Activated CD4-positive, alpha-beta memory T cell treated with anti-CD3 and anti-CD28 coated beads for 36 hours (primary cell): Measurements from ENCODE around the gene TYMP. TPM values are rescaled to one million over a fixed set of nuclear protein-coding genes. Genes with fewer than 3 reads are reported as not detected.
"Not testable (repeated sequence)": the region's sequence is repeated elsewhere in the genome, so short reads cannot be mapped to it uniquely, and the experiment has no call there.

Source experiments
- CTCF ChIA-PET: fragments of 350-600 bp; sonication (Branson Sonifier 250); formaldehyde crosslinking; loops from one replicate; lab custom pipeline; 2021; ENCODE audit warnings: antibody characterized with exemption, inconsistent platforms; lab: Charles Lee
- POLR2A ChIA-PET: fragments of 350-600 bp; sonication (Branson Sonifier 250); formaldehyde crosslinking; loops from one replicate; lab custom pipeline; 2021; ENCODE audit warnings: antibody characterized with exemption; lab: Charles Lee
- DNase-seq: peaks from one replicate; pipeline ENCODE4 v3.0.0-alpha.2; 2020
- H3K27ac Mint-ChIP-seq: one replicate; pipeline ENCODE4 v1.8.0; 2021; ENCODE audit warnings: mixed read lengths
- H3K27me3 Mint-ChIP-seq: one replicate; pipeline ENCODE4 v1.8.0; 2021; ENCODE audit warnings: mixed read lengths
- H3K36me3 Mint-ChIP-seq: one replicate; pipeline ENCODE4 v1.8.0; 2021; ENCODE audit warnings: mixed read lengths
- H3K4me1 Mint-ChIP-seq: one replicate; pipeline ENCODE4 v1.8.0; 2021; ENCODE audit warnings: low read depth, mixed read lengths
- H3K4me3 Mint-ChIP-seq: one replicate; pipeline ENCODE4 v1.8.0; 2021; ENCODE audit warnings: mild to moderate bottlenecking, mixed read lengths
- H3K9me3 Mint-ChIP-seq: one replicate; pipeline ENCODE4 v1.8.0; 2021; ENCODE audit warnings: mixed read lengths
- intact Hi-C: fragments of 100-400 bp; cut with micrococcal nuclease; formaldehyde crosslinking; loops from one replicate; pipeline ENCODE4 v1.15.1; 2023
- total RNA-seq, 2 experiments: library from RNA; stranded (reverse); gene quantifications; one replicate each; pipeline ENCODE4 v1.2.3, GENCODE V29; 2021

Gene TYMP
- total RNA-seq, 2 experiments from 2014 or later = 64.7 to 65.6 TPM

DNA sequence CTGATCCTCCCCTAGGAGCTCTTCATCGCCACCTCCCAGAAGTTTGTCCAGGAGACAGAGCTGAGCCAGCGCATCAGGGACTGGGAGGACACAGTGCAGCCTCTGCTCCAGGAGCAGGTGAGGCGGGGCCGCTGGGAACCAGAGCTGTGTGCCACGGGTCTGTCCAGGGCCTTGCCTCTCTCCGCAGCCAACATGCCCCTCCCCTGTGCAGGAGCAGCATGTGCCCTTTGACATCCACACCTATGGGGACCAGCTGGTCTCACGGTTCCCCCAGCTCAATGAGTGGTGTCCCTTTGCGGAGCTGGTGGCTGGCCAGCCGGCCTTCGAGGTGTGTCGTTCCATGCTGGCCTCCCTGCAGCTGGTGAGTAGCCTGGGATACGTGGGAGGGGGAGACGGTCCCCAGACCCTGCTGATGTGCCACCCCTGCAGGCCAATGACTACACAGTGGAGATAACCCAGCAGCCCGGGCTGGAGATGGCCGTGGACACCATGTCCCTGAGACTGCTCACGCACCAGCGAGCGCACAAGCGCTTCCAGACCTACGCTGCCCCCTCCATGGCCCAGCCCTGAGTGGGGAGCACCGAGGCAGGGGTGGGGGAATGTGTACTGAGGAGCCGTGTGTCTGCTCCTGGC is 6.9 kb downstream of the TYMP start:
- Mint-ChIP-seq H3K36me3 (peaks cover 33% of the 10 kb centered on the region), H3K4me3 (peak overlapping the region; percentile 2), H3K27ac (no peak overlapping the region), H3K9me3 (no peaks in the 10 kb centered on the region), H3K4me1 (peaks cover 28% of the 10 kb centered on the region), H3K27me3 (no peaks in the 10 kb centered on the region)
- CTCF ChIA-PET = interaction anchor here (0.6 to 1.9 kb wide), 4 partner anchors 10 to 97 kb away, joined by 3 to 5 read pairs (median 4); partner anchors contain the start of gene SYCE3
- POLR2A ChIA-PET = interaction anchor here (0.7 to 1.4 kb wide), 2 partner anchors 12 to 15 kb away, joined by 6 to 9 read pairs; partner anchors contain the start of genes LMF2 and NCAPH2
- no peak for DNase-seq
- intact Hi-C loops = no loop called here

DNA sequence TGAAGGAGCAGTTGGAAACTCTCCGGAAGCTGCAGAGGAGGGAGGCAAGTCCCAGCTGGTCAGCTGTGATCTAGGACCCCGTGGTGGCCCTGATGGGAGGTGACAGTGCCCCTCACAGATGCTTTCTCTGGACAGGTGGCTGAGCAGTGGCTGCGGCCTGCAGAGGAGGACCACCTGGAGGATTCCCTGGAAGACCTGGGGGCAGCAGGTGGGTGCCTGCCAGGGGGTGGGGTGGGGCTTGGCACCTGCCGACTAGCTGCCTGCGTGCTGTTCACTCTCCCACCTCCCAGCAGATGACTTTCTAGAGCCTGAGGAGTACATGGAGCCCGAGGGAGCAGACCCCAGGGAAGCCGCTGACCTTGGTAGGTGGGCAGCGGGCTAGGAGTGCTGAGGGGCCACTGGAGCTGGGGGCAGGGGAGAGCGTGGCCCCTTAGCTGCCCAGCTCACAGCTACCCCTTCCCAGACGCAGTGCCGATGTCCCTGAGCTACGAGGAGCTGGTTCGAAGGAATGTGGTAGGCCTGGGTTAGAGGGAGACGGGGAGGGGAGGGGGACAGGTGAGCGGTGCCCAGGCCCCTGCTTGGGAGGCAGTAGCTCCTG is 7.5 kb downstream of the TYMP start:
- POLR2A ChIA-PET = interaction anchor here (0.7 to 1.4 kb wide), 2 partner anchors 12 to 14 kb away, joined by 6 to 9 read pairs; partner anchors contain the start of genes LMF2 and NCAPH2
- H3K36me3 Mint-ChIP-seq = peaks cover 30% of the 10 kb centered on the region
- intact Hi-C loops = no loop called here

DNA sequence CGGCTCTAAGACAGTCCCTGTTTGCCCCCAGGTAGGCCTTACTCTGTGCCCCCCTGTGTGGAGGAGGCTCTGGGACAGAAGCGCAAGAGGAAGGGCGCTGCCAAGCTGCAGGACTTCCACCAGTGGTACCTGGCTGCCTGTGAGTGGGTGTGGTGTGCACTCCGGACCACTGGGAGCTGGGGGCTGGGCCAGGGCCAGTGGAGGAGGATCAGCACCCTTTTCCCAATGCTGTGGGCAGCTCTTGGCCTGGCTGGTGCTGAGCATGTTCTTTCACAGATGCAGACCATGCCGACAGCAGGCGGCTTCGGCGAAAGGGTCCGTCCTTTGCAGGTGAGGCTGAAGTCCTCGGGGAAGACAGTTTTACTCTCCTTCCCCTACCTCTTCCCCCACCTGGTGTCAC is 8.1 kb downstream of the TYMP start:
- ChIA-PET CTCF (interaction anchor here (1.9 kb wide), 1 partner anchor 41 kb away, joined by 5 read pairs; the partner anchor contains the start of gene SYCE3), POLR2A (interaction anchor here (0.8 kb wide), 1 partner anchor 10 kb away, joined by 3 read pairs; no protein-coding TSS in a partner anchor)
- intact Hi-C loops = no loop called here
- H3K27ac Mint-ChIP-seq = no peak overlapping the region
- no peaks in the 10 kb centered on the region for H3K9me3 Mint-ChIP-seq
- H3K4me3 Mint-ChIP-seq = no peak overlapping the region
- H3K4me1 Mint-ChIP-seq = peaks cover 16% of the 10 kb centered on the region
- DNase-seq = no peak
- no peaks in the 10 kb centered on the region for H3K27me3 Mint-ChIP-seq
- H3K36me3 Mint-ChIP-seq = peaks cover 24% of the 10 kb centered on the region

More for the DNA sequence above, 7.5 kb downstream of the TYMP start:
- peaks cover 22% of the 10 kb centered on the region for H3K4me1 Mint-ChIP-seq
- H3K27me3 Mint-ChIP-seq = no peaks in the 10 kb centered on the region
- DNase-seq = no peak
- no peak overlapping the region for H3K27ac Mint-ChIP-seq
- no peaks in the 10 kb centered on the region for H3K9me3 Mint-ChIP-seq
- H3K4me3 Mint-ChIP-seq = no peak overlapping the region
- CTCF ChIA-PET = interaction anchor here (1.1 to 1.9 kb wide), 3 partner anchors 10 to 41 kb away, joined by 3 to 5 read pairs (median 4); partner anchors contain the start of gene SYCE3

DNA sequence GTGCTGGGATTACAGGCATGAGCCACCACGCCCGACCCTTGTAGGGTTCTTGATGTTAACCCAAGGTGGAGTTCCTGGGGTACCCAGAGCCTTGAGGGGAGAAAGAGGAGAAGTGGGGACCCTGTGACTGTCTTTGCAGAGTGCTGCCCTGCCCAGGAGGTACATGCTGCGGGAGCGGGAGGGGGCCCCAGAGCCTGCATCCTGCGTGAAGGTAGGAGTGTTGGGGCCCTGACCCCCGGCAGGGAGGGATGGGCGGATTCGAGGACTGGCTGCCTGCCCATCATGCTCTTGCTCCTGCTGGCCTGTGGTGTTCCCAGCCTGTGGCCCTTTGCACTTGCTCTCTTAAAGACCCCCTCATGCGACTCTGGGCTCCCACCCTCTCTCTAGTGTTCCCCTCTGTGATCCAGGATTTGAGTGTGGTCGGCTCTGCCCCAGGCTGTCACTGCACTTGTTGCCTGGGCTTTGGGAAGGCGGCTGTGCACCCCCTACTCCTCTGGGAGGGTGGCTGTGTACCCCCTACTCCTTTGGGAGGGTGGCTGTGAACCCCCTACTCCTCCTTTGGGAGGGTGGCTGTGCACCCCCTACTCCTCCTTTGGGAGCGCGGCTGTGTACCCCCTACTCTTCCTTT is 8.9 kb downstream of the TYMP start:
- no peaks in the 10 kb centered on the region for H3K9me3 Mint-ChIP-seq
- POLR2A ChIA-PET = interaction anchor here (0.8 kb wide), 1 partner anchor 9 kb away, joined by 3 read pairs; no protein-coding TSS in a partner anchor
- no peaks in the 10 kb centered on the region for H3K27me3 Mint-ChIP-seq
- intact Hi-C loops = no loop called here
- H3K36me3 Mint-ChIP-seq = peaks cover 28% of the 10 kb centered on the region
- H3K4me1 Mint-ChIP-seq = peaks cover 16% of the 10 kb centered on the region
- CTCF ChIA-PET = interaction anchor here (1.9 kb wide), 1 partner anchor 42 kb away, joined by 5 read pairs; the partner anchor contains the start of gene SYCE3
- H3K27ac Mint-ChIP-seq = no peak overlapping the region
- DNase-seq = no peak
- H3K4me3 Mint-ChIP-seq = no peak overlapping the region

DNA sequence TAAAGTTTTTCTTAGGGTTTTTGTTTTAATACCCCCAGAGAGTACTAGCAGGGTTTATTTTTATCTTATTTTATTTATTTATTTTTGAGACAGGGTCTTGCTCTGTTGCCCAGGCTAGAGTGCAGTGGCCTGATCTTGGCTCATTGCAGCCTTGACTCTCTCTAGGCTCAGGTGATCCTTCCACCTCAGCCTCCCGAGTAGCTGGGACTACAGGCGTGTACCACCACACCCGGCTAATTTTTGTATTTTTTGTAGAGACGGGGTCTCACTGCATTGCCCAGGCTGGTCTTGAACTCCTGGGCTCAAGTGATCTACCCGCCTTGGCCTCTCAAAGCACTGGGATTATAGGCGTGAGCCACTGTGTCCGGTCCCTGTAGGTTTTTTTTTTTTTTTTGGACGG is 9.6 kb downstream of the TYMP start:
- H3K27me3 Mint-ChIP-seq, H3K4me3 Mint-ChIP-seq, H3K9me3 Mint-ChIP-seq, DNase-seq, POLR2A ChIA-PET, H3K27ac Mint-ChIP-seq, intact Hi-C loops: not testable (repeated sequence)
- Mint-ChIP-seq H3K4me1 (peaks cover 20% of the 10 kb centered on the region), H3K36me3 (peaks cover 31% of the 10 kb centered on the region)
- CTCF ChIA-PET = interaction anchor here (1.3 kb wide), 1 partner anchor 101 kb away, joined by 3 read pairs; no protein-coding TSS in a partner anchor

DNA sequence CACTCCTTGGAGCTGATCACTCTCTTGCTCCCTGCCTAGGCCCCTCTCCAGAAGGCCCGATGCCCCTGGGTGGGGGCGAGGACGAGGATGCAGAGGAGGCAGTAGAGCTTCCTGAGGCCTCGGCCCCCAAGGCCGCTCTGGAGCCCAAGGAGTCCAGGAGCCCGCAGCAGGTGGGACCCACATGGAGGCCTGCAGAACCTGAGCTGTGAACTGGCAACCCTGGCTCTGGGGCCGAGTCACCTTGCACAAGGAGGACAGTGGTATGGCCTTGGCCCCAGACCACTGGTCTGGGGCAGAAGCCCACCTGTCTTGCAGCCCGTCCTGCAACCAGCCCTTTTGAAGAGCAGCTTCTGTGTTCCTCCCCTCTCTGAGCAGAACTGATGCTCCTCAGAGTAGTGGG is 10.7 kb downstream of the TYMP start:
- no peaks in the 10 kb centered on the region for H3K9me3 Mint-ChIP-seq
- H3K27ac Mint-ChIP-seq = no peak overlapping the region
- DNase-seq = no peak
- POLR2A ChIA-PET = no interaction called here
- H3K4me1 Mint-ChIP-seq = peaks cover 20% of the 10 kb centered on the region
- no peak overlapping the region for H3K4me3 Mint-ChIP-seq
- H3K27me3 Mint-ChIP-seq = no peaks in the 10 kb centered on the region
- H3K36me3 Mint-ChIP-seq = peaks cover 32% of the 10 kb centered on the region
- CTCF ChIA-PET = interaction anchor here (1.3 kb wide), 1 partner anchor 102 kb away, joined by 3 read pairs; no protein-coding TSS in a partner anchor
- intact Hi-C loops = no loop called here

DNA sequence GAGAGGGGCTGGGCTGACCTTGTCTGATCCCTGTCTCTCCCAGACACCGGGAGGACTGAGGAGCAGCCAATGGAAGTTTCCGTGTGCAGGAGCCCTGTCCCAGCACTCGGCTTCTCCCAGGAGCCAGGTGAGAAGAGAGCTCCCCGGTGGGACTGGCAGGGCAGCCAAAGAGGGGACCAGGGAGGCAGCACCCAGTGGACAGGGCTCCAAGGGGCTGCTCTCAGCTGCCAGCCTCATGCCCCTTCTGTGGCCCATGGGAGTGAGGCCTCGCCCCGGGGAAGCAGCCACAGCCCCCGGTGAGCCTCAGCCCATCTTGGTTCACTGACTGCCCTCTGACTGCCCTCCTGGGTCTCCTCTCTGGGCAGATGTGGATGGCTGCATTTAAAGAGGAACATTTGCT is 11.2 kb downstream of the TYMP start:
- H3K4me1 Mint-ChIP-seq = peaks cover 18% of the 10 kb centered on the region

DNA sequence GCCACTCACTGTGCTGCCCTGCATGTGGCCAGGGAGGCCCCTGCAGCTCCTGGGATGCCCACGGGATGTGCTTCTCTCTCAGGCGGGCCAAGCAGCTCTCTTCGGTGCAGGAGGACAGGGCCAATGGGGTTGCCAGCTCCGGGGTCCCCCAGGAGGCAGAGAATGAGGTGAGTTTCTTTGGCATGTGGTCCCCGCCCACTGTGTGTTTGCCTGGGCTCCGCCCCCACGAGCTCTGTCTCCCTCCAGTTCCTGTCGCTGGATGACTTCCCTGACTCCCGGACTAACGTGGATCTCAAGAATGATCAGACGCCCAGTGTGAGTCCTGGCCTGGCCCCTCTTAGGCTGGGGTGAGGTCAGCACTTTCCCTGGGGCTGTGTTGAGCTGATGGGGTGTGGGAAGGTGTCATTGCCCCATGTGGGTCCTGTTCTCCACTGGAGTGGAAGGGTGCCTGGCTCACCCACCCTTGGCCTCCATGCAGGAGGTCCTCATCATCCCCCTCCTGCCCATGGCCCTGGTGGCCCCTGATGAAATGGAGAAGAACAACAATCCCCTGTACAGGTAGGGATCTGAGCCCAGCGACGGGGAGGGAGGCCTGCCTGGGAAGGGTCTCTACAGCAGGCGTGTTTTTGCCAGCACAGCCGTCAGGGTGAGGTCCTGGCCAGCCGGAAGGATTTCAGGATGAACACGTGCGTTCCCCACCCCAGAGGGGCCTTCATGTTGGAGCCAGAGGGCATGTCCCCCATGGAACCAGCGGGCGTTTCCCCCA is 12.1 kb downstream of the TYMP start:
- intact Hi-C loops = no loop called here
- H3K4me1 Mint-ChIP-seq = peaks cover 16% of the 10 kb centered on the region

More for the DNA sequence above, 11.2 kb downstream of the TYMP start:
- POLR2A ChIA-PET = no interaction called here
- CTCF ChIA-PET = no interaction called here
- no peaks in the 10 kb centered on the region for H3K9me3 Mint-ChIP-seq
- no peak overlapping the region for H3K27ac Mint-ChIP-seq
- H3K4me3 Mint-ChIP-seq = no peak overlapping the region
- intact Hi-C loops = no loop called here
- no peaks in the 10 kb centered on the region for H3K27me3 Mint-ChIP-seq
- DNase-seq = no peak
- H3K36me3 Mint-ChIP-seq = peaks cover 32% of the 10 kb centered on the region

DNA sequence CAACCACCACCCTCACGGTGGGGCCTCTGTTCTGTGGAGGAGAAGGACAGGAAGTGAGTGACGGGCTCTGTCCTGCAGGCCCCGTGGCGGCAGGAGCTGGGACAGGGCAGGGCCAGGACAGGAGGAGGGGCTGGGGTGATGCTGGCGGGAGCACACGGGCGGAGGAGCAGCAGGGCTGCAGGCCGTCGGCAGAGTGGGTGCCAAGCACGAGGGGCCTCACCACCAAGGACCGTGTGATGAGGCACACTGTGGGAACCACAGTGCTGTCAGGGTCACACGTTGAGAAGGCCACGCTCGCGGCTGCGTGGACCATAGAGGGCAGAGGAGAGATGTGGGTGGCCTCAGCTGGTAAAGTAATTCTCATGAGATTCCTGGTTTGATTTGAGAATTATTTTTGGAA is 12.9 kb downstream of the TYMP start:
- no peak for DNase-seq
- ChIA-PET CTCF (interaction anchor here (0.9 kb wide), 1 partner anchor 9 kb away, joined by 5 read pairs; the partner anchor contains the start of gene SCO2), POLR2A (interaction anchor here (1.2 to 1.5 kb wide), 2 partner anchors 9 kb away, joined by 4 to 6 read pairs; partner anchors contain the start of genes LMF2, NCAPH2 and SCO2)
- intact Hi-C loops = no loop called here
- no peak overlapping the region for H3K27ac Mint-ChIP-seq
- H3K27me3 Mint-ChIP-seq = no peaks in the 10 kb centered on the region
- no peak overlapping the region for H3K4me3 Mint-ChIP-seq
- no peaks in the 10 kb centered on the region for H3K9me3 Mint-ChIP-seq
- H3K36me3 Mint-ChIP-seq = peaks cover 35% of the 10 kb centered on the region
- H3K4me1 Mint-ChIP-seq = peaks cover 23% of the 10 kb centered on the region

More for the DNA sequence above, 12.1 kb downstream of the TYMP start:
- no peak for DNase-seq
- ChIA-PET POLR2A (interaction anchor here (1.2 to 1.5 kb wide), 2 partner anchors 8 to 9 kb away, joined by 4 to 6 read pairs; partner anchors contain the start of genes LMF2, NCAPH2 and SCO2), CTCF (interaction anchor here (0.9 kb wide), 1 partner anchor 8 kb away, joined by 5 read pairs; the partner anchor contains the start of gene SCO2)
- Mint-ChIP-seq H3K36me3 (peaks cover 29% of the 10 kb centered on the region), H3K27ac (no peak overlapping the region), H3K27me3 (no peaks in the 10 kb centered on the region), H3K4me3 (no peak overlapping the region), H3K9me3 (no peaks in the 10 kb centered on the region)

DNA sequence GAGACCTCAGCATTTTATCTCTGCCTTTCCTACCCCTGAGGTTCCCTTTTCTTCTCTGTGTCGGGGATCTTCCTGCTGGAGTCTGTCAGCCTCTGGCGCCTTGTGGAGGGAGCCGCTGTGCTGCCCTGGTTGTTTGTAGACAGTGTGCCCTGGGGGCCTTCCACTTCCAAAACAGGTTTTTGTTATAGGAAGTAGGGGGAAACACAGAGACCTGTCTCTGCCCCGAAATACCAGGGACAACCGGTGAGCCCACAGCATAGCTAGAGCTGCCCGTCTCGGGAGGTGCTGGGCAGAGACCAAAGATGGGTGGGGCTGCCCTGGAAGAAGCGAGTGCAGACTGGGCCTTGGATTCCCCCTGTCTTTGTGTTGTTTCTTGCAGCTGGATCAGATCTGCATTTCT is 13.7 kb downstream of the TYMP start:
- no peak for DNase-seq
- Mint-ChIP-seq H3K36me3 (peaks cover 34% of the 10 kb centered on the region), H3K27me3 (no peaks in the 10 kb centered on the region), H3K27ac (no peak overlapping the region), H3K9me3 (no peaks in the 10 kb centered on the region), H3K4me1 (peaks cover 24% of the 10 kb centered on the region), H3K4me3 (no peak overlapping the region)
- CTCF ChIA-PET = interaction anchor here (0.8 to 3.3 kb wide), 2 partner anchors 10 to 56 kb away, joined by 3 to 17 read pairs; partner anchors contain the start of gene SCO2
- POLR2A ChIA-PET = interaction anchor here (0.7 kb wide), 1 partner anchor 9 kb away, joined by 3 read pairs; the partner anchor contains the start of gene SCO2
- intact Hi-C loops = no loop called here

DNA sequence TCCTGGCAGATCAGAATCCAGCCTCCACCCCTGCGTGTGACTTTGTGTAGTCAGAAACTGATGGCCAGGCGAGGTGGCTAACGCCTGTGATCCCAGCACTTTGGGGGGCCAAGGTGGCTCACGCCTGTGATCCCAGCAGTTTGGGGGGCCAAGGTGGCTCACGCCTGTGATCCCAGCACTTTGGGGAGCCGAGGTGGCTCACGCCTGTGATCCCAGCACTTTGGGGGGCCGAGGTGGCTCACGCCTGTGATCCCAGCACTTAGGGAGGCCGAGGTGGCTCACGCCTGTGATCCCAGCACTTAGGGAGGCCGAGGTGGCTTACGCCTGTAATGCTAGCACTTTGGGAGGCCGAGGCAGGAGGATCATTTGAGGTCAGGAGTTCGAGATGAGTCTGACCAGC is 16.6 kb downstream of the TYMP start:
- no peak for DNase-seq
- ChIA-PET CTCF (interaction anchor here (1.0 to 3.3 kb wide), 3 partner anchors 9 to 15 kb away, joined by 3 to 17 read pairs (median 5); partner anchors contain the start of gene SCO2), POLR2A (interaction anchor here (2.2 kb wide), 1 partner anchor 12 kb away, joined by 12 read pairs; the partner anchor contains the start of gene SCO2)

More for the DNA sequence above, 16.6 kb downstream of the TYMP start:
- Mint-ChIP-seq H3K9me3 (no peaks in the 10 kb centered on the region), H3K27me3 (no peaks in the 10 kb centered on the region), H3K4me3 (no peak overlapping the region), H3K27ac (no peak overlapping the region), H3K36me3 (peaks cover 32% of the 10 kb centered on the region), H3K4me1 (peaks cover 32% of the 10 kb centered on the region)
- intact Hi-C loops = no loop called here
